ENCODE data around the gene KDF1. TPM values are rescaled to one million over a fixed set of nuclear protein-coding genes. Genes with fewer than 3 reads are reported as not detected.

Gene KDF1
- total RNA-seq, 1 experiment from 2014 or later, result 20.5 TPM

GRCh38 chr1:26921126-26921539, 39.1 kb downstream of the KDF1 start:
- Histone ChIP-seq H3K9me2 (ENCODE audit: insufficient read depth) (no peaks in the 10 kb centered on the region), H3K36me3 (ENCODE audit: low read depth) (peaks cover 14% of the 10 kb centered on the region; the same call in 1 of the 2 replicates), H3K79me2 (ENCODE audit: low read depth) (peaks cover 33% of the 10 kb centered on the region), H2AFZ (peak overlapping the region; percentile 77; the same call in 1 of the 2 replicates), H3K27ac (no peak overlapping the region), H3K4me3 (peak overlapping the region; percentile 73), H3K27me3 (ENCODE audit: insufficient read depth, low read depth) (no peaks in the 10 kb centered on the region), H3K4me1 (replicated peaks; ENCODE audit: insufficient read depth) (peaks cover 12% of the 10 kb centered on the region), H3K4me2 (peak overlapping the region; percentile 82), H3F3A (ENCODE audit: insufficient read depth, low read depth) (no peaks in the 10 kb centered on the region), H3K9me3 (ENCODE audit: insufficient read depth, low read depth) (no peaks in the 10 kb centered on the region), H4K20me1 (ENCODE audit: insufficient read depth) (peaks cover 18% of the 10 kb centered on the region)
- ChIA-PET POLR2A (ENCODE audit: unreplicated experiment) (interaction anchor here (0.6 to 0.7 kb wide), 3 partner anchors 18 to 688 kb away, joined by 4 to 6 read pairs (median 5); no protein-coding TSS in a partner anchor), CTCF (no interaction called here)
- BruUV-seq (replicated peaks), result TSS peak; percentile 23
- no peak for TF ChIP-seq EZH2 (IDR thresholded peaks at IDR 0.05; ENCODE audit: low read depth)
- TF ChIP-seq CTCF (conservative IDR thresholded peaks at IDR 0.05), result no peak
- intact Hi-C loops (cut with micrococcal nuclease; ENCODE audit: unreplicated experiment), result loop anchor here (2.0 kb wide), 2 partner anchors 20 to 30 kb away; partner anchors contain the start of genes GPATCH3 and GPN2
- no peak for DNase-seq

- ChIA-PET POLR2A (ENCODE audit: unreplicated experiment) (no interaction called here), CTCF (no interaction called here)
- H3K79me2 ChIP-seq (ENCODE audit: low read depth), result no peaks in the 10 kb centered on the region
- H3K4me3 ChIP-seq, result no peak overlapping the region
- H3K9me3 ChIP-seq (ENCODE audit: insufficient read depth, low read depth), result no peaks in the 10 kb centered on the region
- peaks cover 11% of the 10 kb centered on the region for H3K4me1 ChIP-seq (replicated peaks; ENCODE audit: insufficient read depth)
- no peaks in the 10 kb centered on the region for H3K9me2 ChIP-seq (ENCODE audit: insufficient read depth)
- no peak overlapping the region for H3K27ac ChIP-seq
- H3F3A ChIP-seq (ENCODE audit: insufficient read depth, low read depth), result peaks cover 26% of the 10 kb centered on the region; the same call in 1 of the 2 replicates
- H3K36me3 ChIP-seq (ENCODE audit: low read depth), result no peaks in the 10 kb centered on the region
- H3K27me3 ChIP-seq (ENCODE audit: insufficient read depth, low read depth), result no peaks in the 10 kb centered on the region
- no peak overlapping the region for H2AFZ ChIP-seq
- H3K4me2 ChIP-seq, result no peak overlapping the region
- BruUV-seq (replicated peaks), result no TSS peak
- intact Hi-C loops (cut with micrococcal nuclease; ENCODE audit: unreplicated experiment), result no loop called here
- H4K20me1 ChIP-seq (ENCODE audit: insufficient read depth), result no peaks in the 10 kb centered on the region
- TF ChIP-seq EZH2 (IDR thresholded peaks at IDR 0.05; ENCODE audit: low read depth) (no peak), CTCF (conservative IDR thresholded peaks at IDR 0.05) (no peak)
- no peak for DNase-seq
Observed at GRCh38 chr1:26915204-26915842, 44.9 kb downstream of the KDF1 start.

- no peaks in the 10 kb centered on the region for H4K20me1 ChIP-seq (ENCODE audit: insufficient read depth)
- TF ChIP-seq CTCF (conservative IDR thresholded peaks at IDR 0.05), result no peak
- H3K4me1 ChIP-seq (replicated peaks; ENCODE audit: insufficient read depth), result peaks cover 11% of the 10 kb centered on the region
- H3K4me2 ChIP-seq, result peak within 1 kb of the TSS; percentile 19
- peaks cover 26% of the 10 kb centered on the region; the same call in 1 of the 2 replicates for H3F3A ChIP-seq (ENCODE audit: insufficient read depth, low read depth)
- H3K27me3 ChIP-seq (ENCODE audit: insufficient read depth, low read depth), result no peaks in the 10 kb centered on the region
- H3K36me3 ChIP-seq (ENCODE audit: low read depth), result no peaks in the 10 kb centered on the region
- ChIA-PET POLR2A (ENCODE audit: unreplicated experiment) (interaction anchor here (0.7 kb wide), 1 partner anchor 315 kb away, joined by 10 read pairs; no protein-coding TSS in a partner anchor), CTCF (interaction anchor here (0.6 kb wide), 1 partner anchor 405 kb away, joined by 6 read pairs; no protein-coding TSS in a partner anchor)
- H3K9me2 ChIP-seq (ENCODE audit: insufficient read depth), result no peaks in the 10 kb centered on the region
- no peaks in the 10 kb centered on the region for H3K9me3 ChIP-seq (ENCODE audit: insufficient read depth, low read depth)
- intact Hi-C loops (cut with micrococcal nuclease; ENCODE audit: unreplicated experiment), result no loop called here
- no peaks in the 10 kb centered on the region for H3K79me2 ChIP-seq (ENCODE audit: low read depth)
- H3K27ac ChIP-seq, result peak within 1 kb of the TSS; percentile 44; the same call in 1 of the 2 replicates
- no peak within 1 kb of the TSS for H2AFZ ChIP-seq
- BruUV-seq (replicated peaks), result no TSS peak
- DNase-seq, result peak; percentile 37 to 84
- no peak within 1 kb of the TSS for H3K4me3 ChIP-seq
Observed at GRCh38 chr1:26913754-26914619, 46.3 kb downstream of the KDF1 start, which contains the start of gene NR0B2. Gene NR0B2 (minus strand): TSS chr1:26913975. CDS start chr1:26913940, 35 bp downstream.

Measured in PC-9 (cell line).